GM23338 (cell line): ENCODE results near the gene PDCD7. TPM values are rescaled to one million over a fixed set of nuclear protein-coding genes. Genes with fewer than 3 reads are reported as not detected.

Experiments
- ATAC-seq: fragments of 200-7000 bp; cut with Tn5 transposase; 3 replicates; pipeline ENCODE4 v1.9.1; 2020
- DNase-seq: peaks from one replicate; pipeline ENCODE4 v3.0.0-alpha.2; 2015; ENCODE audit warnings: low spot score
- H2AFZ ChIP-seq: fragments of 200-600 bp; sonication (generic); 2 replicates; pipeline ENCODE4 v1.8.0; 2016; ENCODE audit warnings: antibody characterized with exemption, mild to moderate bottlenecking, moderate library complexity
- H3F3A ChIP-seq: fragments of 200-600 bp; sonication (generic); replicated peaks from 2 replicates; pipeline ENCODE4 v1.8.0; 2017; ENCODE audit warnings: antibody characterized with exemption, mixed run types, low read depth
- H3K27ac ChIP-seq: fragments of 200-600 bp; sonication (generic); 2 replicates; pipeline ENCODE4 v1.6.1; 2016; ENCODE audit warnings: low read depth
- H3K27me3 ChIP-seq: fragments of 200-600 bp; sonication (generic); 2 replicates; pipeline ENCODE4 v1.8.0; 2016; ENCODE audit warnings: mild to moderate bottlenecking, mixed run types, moderate library complexity; ENCODE audit not compliant: insufficient read depth
- H3K36me3 ChIP-seq: fragments of 200-600 bp; sonication (generic); 2 replicates; pipeline ENCODE4 v1.8.0; 2016; ENCODE audit warnings: mild to moderate bottlenecking; ENCODE audit not compliant: insufficient read depth
- H3K4me1 ChIP-seq: fragments of 200-600 bp; sonication (generic); 2 replicates; pipeline ENCODE4 v1.8.0; 2016; ENCODE audit warnings: mild to moderate bottlenecking, moderate library complexity; ENCODE audit not compliant: insufficient read depth
- H3K4me2 ChIP-seq: fragments of 200-600 bp; sonication (generic); 2 replicates; pipeline ENCODE4 v1.7.1; 2017; ENCODE audit warnings: mixed run types
- H3K4me3 ChIP-seq: fragments of 200-600 bp; sonication (generic); 2 replicates; pipeline ENCODE4 v1.6.1; 2016; ENCODE audit warnings: mixed run types
- H3K79me2 ChIP-seq: fragments of 200-600 bp; sonication (generic); replicated peaks from 2 replicates; pipeline ENCODE4 v1.8.0; 2017; ENCODE audit warnings: mild to moderate bottlenecking; ENCODE audit not compliant: insufficient read depth
- H3K9me2 ChIP-seq: fragments of 200-600 bp; sonication (generic); 2 replicates; pipeline ENCODE4 v1.8.0; 2017; ENCODE audit not compliant: insufficient read depth
- H4K20me1 ChIP-seq: fragments of 200-600 bp; sonication (generic); replicated peaks from 2 replicates; pipeline ENCODE4 v1.8.0; 2017; ENCODE audit warnings: mild to moderate bottlenecking; ENCODE audit not compliant: insufficient read depth
- H3K27ac Mint-ChIP-seq: 2 replicates; pipeline ENCODE4 v1.8.0; 2020; ENCODE audit warnings: inconsistent platforms, mild to moderate bottlenecking, moderate library complexity, mixed read lengths
- H3K27me3 Mint-ChIP-seq: 3 replicates; pipeline ENCODE4 v1.8.0; 2022; ENCODE audit warnings: low read depth, mild to moderate bottlenecking, moderate library complexity, mixed read lengths, inconsistent platforms; ENCODE audit not compliant: insufficient read depth, poor library complexity
- H3K36me3 Mint-ChIP-seq: 3 replicates; pipeline ENCODE4 v1.8.0; 2021; ENCODE audit warnings: low read depth, mild to moderate bottlenecking, inconsistent platforms, moderate library complexity, mixed read lengths
- H3K4me1 Mint-ChIP-seq: 3 replicates; pipeline ENCODE4 v1.8.0; 2020; ENCODE audit warnings: mild to moderate bottlenecking, inconsistent platforms, mixed read lengths
- H3K4me3 Mint-ChIP-seq: 3 replicates; pipeline ENCODE4 v1.8.0; 2021; ENCODE audit warnings: moderate library complexity, mild to moderate bottlenecking, inconsistent platforms, mixed read lengths
- H3K9me3 Mint-ChIP-seq: 3 replicates; pipeline ENCODE4 v1.8.0; 2020; ENCODE audit warnings: moderate library complexity, mild to moderate bottlenecking, inconsistent platforms, mixed read lengths
- CREB1 ChIP-seq: fragments of 250-450 bp; sonication (Bioruptor Pico); IDR thresholded peaks from 2 replicates; pipeline ENCODE4 v1.5.0; 2020; ENCODE audit warnings: low read depth, mild to moderate bottlenecking, moderate library complexity
- CTCF ChIP-seq, 2 experiments: fragments of 200-600 bp in 1 of 2; sonication (generic) in 1 of 2; conservative IDR thresholded peaks; 2 replicates each; pipeline versions ENCODE4 v1.5.1 to v1.6.1; 2016 to 2017; ENCODE audit warnings: antibody characterized with exemption in 2 of 2, low read depth in 2 of 2, mild to moderate bottlenecking in 2 of 2, moderate library complexity in 1 of 2
- ETS1 ChIP-seq: IDR thresholded peaks from 2 replicates; pipeline ENCODE4 v1.6.1; 2016; ENCODE audit warnings: antibody characterized with exemption
- EZH2 ChIP-seq: fragments of 200-600 bp; sonication (generic); IDR thresholded peaks from one replicate; pipeline ENCODE4 v1.8.0; 2017; ENCODE audit warnings: antibody characterized with exemption, mild to moderate bottlenecking, low read depth; ENCODE audit not compliant: unreplicated experiment
- EZH2phosphoT487 ChIP-seq: fragments of 200-600 bp; sonication (generic); IDR thresholded peaks from one replicate; pipeline ENCODE4 v1.8.1; 2018; ENCODE audit warnings: antibody characterized with exemption; ENCODE audit not compliant: unreplicated experiment
- JUNB ChIP-seq: IDR thresholded peaks from one replicate; pipeline ENCODE4 v1.6.1; 2016; ENCODE audit warnings: antibody characterized with exemption; ENCODE audit not compliant: unreplicated experiment
- NANOG ChIP-seq: IDR thresholded peaks from 2 replicates; pipeline ENCODE4 v1.6.1; 2016; ENCODE audit warnings: antibody characterized with exemption, borderline replicate concordance
- POLR2AphosphoS5 ChIP-seq: IDR thresholded peaks from 2 replicates; pipeline ENCODE4 v1.6.1; 2016; ENCODE audit warnings: antibody characterized with exemption, low read depth
- REST ChIP-seq: IDR thresholded peaks from one replicate; pipeline ENCODE4 v1.6.1; 2018; ENCODE audit warnings: antibody characterized with exemption; ENCODE audit not compliant: unreplicated experiment
- ZNF114 ChIP-seq: fragments of 250-450 bp; sonication (Bioruptor Pico); IDR thresholded peaks from 2 replicates; pipeline ENCODE4 v1.5.0; 2020; ENCODE audit warnings: mild to moderate bottlenecking, moderate library complexity
- ZNF331 ChIP-seq: fragments of 250-450 bp; sonication (Bioruptor Pico); IDR thresholded peaks from 2 replicates; pipeline ENCODE4 v1.5.0; 2020; ENCODE audit warnings: low read depth, mild to moderate bottlenecking, moderate library complexity
- polyA plus RNA-seq: library from polyadenylated mRNA; unstranded; fragments of >200 nt; fragmentation: Nextera tagmentation; extraction: Ambion mirVana; gene quantifications from 2 replicates; pipeline ENCODE4 v1.2.1, GENCODE V29; 2016
- total RNA-seq: library from RNA; depleted of rRNA; stranded (reverse); fragments of >200 nt; shearing (Covaris generic); gene quantifications from 2 replicates; pipeline ENCODE4 v1.2.3, GENCODE V29; 2014

The PDCD7 gene
- total and polyA plus RNA-seq, 2 experiments from 2014 or later, result 16.8 to 21.2 TPM

GRCh38 chr15:65068403-65068788 is 65.2 kb downstream of the PDCD7 start:
- Histone ChIP-seq H3K9me2 (no peaks in the 10 kb centered on the region), H3F3A (peaks cover 5% of the 10 kb centered on the region; the same call in 1 of the 2 replicates), H2AFZ (peak overlapping the region; percentile 99), H3K4me3 (peak overlapping the region; percentile 73), H3K36me3 (no peaks in the 10 kb centered on the region), H3K4me1 (peaks cover 25% of the 10 kb centered on the region), H4K20me1 (0 out of 2 replicates have a peak, but pooled peaks cover 3% of the 10 kb centered on the region), H3K27me3 (peaks cover 11% of the 10 kb centered on the region), H3K4me2 (peak overlapping the region; percentile 93), H3K27ac (no peak overlapping the region), H3K79me2 (no peaks in the 10 kb centered on the region)
- no peak for TF ChIP-seq ETS1
- no peak for TF ChIP-seq NANOG
- no peak for TF ChIP-seq CTCF (conservative IDR thresholded peaks at IDR 0.05; ENCODE audit: low read depth in 2 of 2)
- TF ChIP-seq JUNB, result no peak
- TF ChIP-seq EZH2, result no peak
- no peak for TF ChIP-seq CREB1 (CRISPR knock-in tag)
- no peak for TF ChIP-seq EZH2phosphoT487
- TF ChIP-seq POLR2AphosphoS5, result no peak
- ATAC-seq (no peak), DNase-seq (no peak)
- H3K9me3 Mint-ChIP-seq, result peaks cover 5% of the 10 kb centered on the region; the same call in 1 of the 3 replicates
- peak overlapping the region; percentile 69 for H3K4me3 Mint-ChIP-seq
- H3K36me3 Mint-ChIP-seq, result no peaks in the 10 kb centered on the region; the same call in 2 of the 3 replicates
- no peak overlapping the region for H3K27ac Mint-ChIP-seq
- peaks cover 23% of the 10 kb centered on the region for H3K4me1 Mint-ChIP-seq
- H3K27me3 Mint-ChIP-seq, result peaks cover 17% of the 10 kb centered on the region

GRCh38 chr15:65067645-65068402 is 65.8 kb downstream of the PDCD7 start, which contains the start of gene RASL12:
Gene RASL12, minus strand, starts transcription at chr15:65067991. Its CDS starts 156 bp downstream, at chr15:65067835.
- Histone ChIP-seq H4K20me1 (0 out of 2 replicates have a peak, but pooled peaks cover 3% of the 10 kb centered on the region), H3K4me2 (peak within 1 kb of the TSS; percentile 93), H3K4me1 (peaks cover 25% of the 10 kb centered on the region), H3K79me2 (no peaks in the 10 kb centered on the region), H3K27ac (no peak within 1 kb of the TSS), H3K4me3 (peak within 1 kb of the TSS; percentile 73), H3K27me3 (peaks cover 11% of the 10 kb centered on the region), H3F3A (peaks cover 5% of the 10 kb centered on the region; the same call in 1 of the 2 replicates), H3K9me2 (no peaks in the 10 kb centered on the region), H3K36me3 (no peaks in the 10 kb centered on the region), H2AFZ (peak within 1 kb of the TSS; percentile 99)
- peak; percentile 79 for DNase-seq
- TF ChIP-seq ZNF331 (CRISPR knock-in tag), result no peak
- no peak for TF ChIP-seq POLR2AphosphoS5
- no peak for TF ChIP-seq REST
- TF ChIP-seq ZNF114, result no peak
- TF ChIP-seq JUNB, result no peak
- TF ChIP-seq CTCF (conservative IDR thresholded peaks at IDR 0.05; ENCODE audit: low read depth in 2 of 2), result no peak
- TF ChIP-seq CREB1 (CRISPR knock-in tag), result no peak
- TF ChIP-seq EZH2, result no peak
- TF ChIP-seq EZH2phosphoT487, result no peak
- peaks cover 23% of the 10 kb centered on the region for H3K4me1 Mint-ChIP-seq
- H3K27ac Mint-ChIP-seq, result no peak within 1 kb of the TSS
- peak; percentile 57 for ATAC-seq
- peaks cover 3% of the 10 kb centered on the region; the same call in 1 of the 3 replicates for H3K9me3 Mint-ChIP-seq
- H3K27me3 Mint-ChIP-seq, result peaks cover 17% of the 10 kb centered on the region
- H3K36me3 Mint-ChIP-seq, result no peaks in the 10 kb centered on the region; the same call in 2 of the 3 replicates
- H3K4me3 Mint-ChIP-seq, result peak within 1 kb of the TSS; percentile 78
